Transverse colon (tissue), 3 donors: ENCODE measurements around the gene TENM4.

Experiments
- CTCF ChIP-seq, 5 experiments: fragments of 200-600 bp in 3 of 5; fragments of 450-650 bp in 2 of 5; sonication (generic) in 3 of 5; IDR thresholded peaks; 1 replicate in 2 of 5; 2 replicates in 3 of 5; pipeline ENCODE4 v1.5.1; 2016 to 2017; ENCODE audit warnings: antibody characterized with exemption in 5 of 5, inconsistent platforms in 3 of 5, mild to moderate bottlenecking in 2 of 5, moderate library complexity in 1 of 5
- EP300 ChIP-seq: sonication (generic); formaldehyde crosslinking; IDR thresholded peaks from one replicate; pipeline ENCODE4 v1.6.1; 2017; ENCODE audit warnings: antibody characterized with exemption, low read depth
- POLR2A ChIP-seq: fragments of 450-650 bp; IDR thresholded peaks from one replicate; pipeline ENCODE4 v1.6.1; 2016; ENCODE audit warnings: antibody characterized with exemption, mild to moderate bottlenecking, moderate library complexity

GRCh38 chr11:78737301-78737700, 703.5 kb downstream of the TENM4 start:
- TF ChIP-seq POLR2A: no peak
- no peak for TF ChIP-seq CTCF (IDR thresholded peaks at IDR 0.05)
- no peak for TF ChIP-seq EP300
